ENCODE data around the gene QSOX1.

GRCh38 chr1:180232521-180233043 is 77.9 kb downstream of the QSOX1 start:
- TF ChIP-seq ATF1 (CRISPR knock-in tag; IDR thresholded peaks at IDR 0.05) (no peak), SP1 (CRISPR knock-in tag; conservative IDR thresholded peaks at IDR 0.05) (no peak), CTCF (IDR thresholded peaks at IDR 0.05) (no peak), E2F1 (CRISPR knock-in tag; IDR thresholded peaks at IDR 0.05) (no peak), E2F5 (CRISPR knock-in tag; IDR thresholded peaks at IDR 0.05) (no peak), TCF7 (CRISPR knock-in tag; IDR thresholded peaks at IDR 0.05; ENCODE audit: low read depth) (no peak), CREM (CRISPR knock-in tag; IDR thresholded peaks at IDR 0.05) (no peak), FOXK1 (CRISPR knock-in tag; IDR thresholded peaks at IDR 0.05) (no peak), SMAD4 (CRISPR knock-in tag; IDR thresholded peaks at IDR 0.05) (no peak), ETV6 (CRISPR knock-in tag; IDR thresholded peaks at IDR 0.05) (no peak), TP53 (CRISPR knock-in tag; IDR thresholded peaks at IDR 0.05) (no peak), PREB (CRISPR knock-in tag; IDR thresholded peaks at IDR 0.05; ENCODE audit: borderline replicate concordance) (no peak), ELF4 (CRISPR knock-in tag; IDR thresholded peaks at IDR 0.05; ENCODE audit: low read depth) (no peak)

All from WTC11 (cell line).